ENCODE measurements around the gene STXBP3.

Gene STXBP3

GRCh38 chr1:108749081-108749480, 2.6 kb downstream of the STXBP3 start:
- no peak for DNase-seq (ENCODE audit: low read depth)
- H3K4me3 ChIP-seq (ENCODE audit: control insufficient read depth, low read depth, low read length): no peak overlapping the region
- TF ChIP-seq CTCF (conservative IDR thresholded peaks at IDR 0.05; ENCODE audit: control insufficient read depth, insufficient read depth, low read depth, low read length): no peak

- no peak overlapping the region for H3K4me3 ChIP-seq (ENCODE audit: control insufficient read depth, low read depth, low read length)
- peak; percentile 14 for DNase-seq (ENCODE audit: low read depth)
- TF ChIP-seq CTCF (conservative IDR thresholded peaks at IDR 0.05; ENCODE audit: control insufficient read depth, insufficient read depth, low read depth, low read length): no peak
Measured at GRCh38 chr1:108750476-108751181, 4.2 kb downstream of the STXBP3 start.

GRCh38 chr1:108753363-108753762, 6.9 kb downstream of the STXBP3 start:
- no peak for DNase-seq (ENCODE audit: low read depth)
- H3K4me3 ChIP-seq (ENCODE audit: control insufficient read depth, low read depth, low read length): no peak overlapping the region
- no peak for TF ChIP-seq CTCF (conservative IDR thresholded peaks at IDR 0.05; ENCODE audit: control insufficient read depth, insufficient read depth, low read depth, low read length)

- no peak for DNase-seq (ENCODE audit: low read depth)
- H3K4me3 ChIP-seq (ENCODE audit: control insufficient read depth, low read depth, low read length): no peak overlapping the region
- no peak for TF ChIP-seq CTCF (conservative IDR thresholded peaks at IDR 0.05; ENCODE audit: control insufficient read depth, insufficient read depth, low read depth, low read length)
Measured at GRCh38 chr1:108758796-108759195, 12.3 kb downstream of the STXBP3 start.

GRCh38 chr1:108767115-108767514, 20.6 kb downstream of the STXBP3 start:
- TF ChIP-seq CTCF (conservative IDR thresholded peaks at IDR 0.05; ENCODE audit: control insufficient read depth, insufficient read depth, low read depth, low read length): no peak
- DNase-seq (ENCODE audit: low read depth): no peak
- no peak overlapping the region for H3K4me3 ChIP-seq (ENCODE audit: control insufficient read depth, low read depth, low read length)

GRCh38 chr1:108767708-108768107, 21.2 kb downstream of the STXBP3 start:
- TF ChIP-seq CTCF (conservative IDR thresholded peaks at IDR 0.05; ENCODE audit: control insufficient read depth, insufficient read depth, low read depth, low read length): no peak
- H3K4me3 ChIP-seq (ENCODE audit: control insufficient read depth, low read depth, low read length): no peak overlapping the region
- DNase-seq (ENCODE audit: low read depth): no peak

GRCh38 chr1:108777839-108778238, 31.4 kb downstream of the STXBP3 start:
- no peak for TF ChIP-seq CTCF (conservative IDR thresholded peaks at IDR 0.05; ENCODE audit: control insufficient read depth, insufficient read depth, low read depth, low read length)
- H3K4me3 ChIP-seq (ENCODE audit: control insufficient read depth, low read depth, low read length): no peak overlapping the region
- no peak for DNase-seq (ENCODE audit: low read depth)
